Endothelial cell of umbilical vein (primary cell): ENCODE data around the gene MEOX1. TPM values are rescaled to one million over a fixed set of nuclear protein-coding genes. Genes with fewer than 3 reads are reported as not detected.

ENCODE experiments used
- BruUV-seq: library from RNA; stranded (reverse); fragments of 400-500 nt; replicated peaks from 2 replicates; lab custom pipeline; 2021; lab: Mats Ljungman, UMichigan
- CTCF ChIA-PET: fragments of 300-600, 350-600 bp; sonication (Branson Sonifier 250); formaldehyde crosslinking; loops from one replicate; lab custom pipeline; 2021; ENCODE audit warnings: antibody characterized with exemption, inconsistent platforms; lab: Charles Lee
- POLR2A ChIA-PET: fragments of 300-600, 350-600 bp; sonication (Branson Sonifier 250); formaldehyde crosslinking; loops from one replicate; lab custom pipeline; 2021; ENCODE audit warnings: antibody characterized with exemption, inconsistent platforms; lab: Charles Lee
- DNase-seq: peaks from one replicate; pipeline ENCODE4 v3.0.0-alpha.2; 2011; ENCODE audit warnings: low read depth, low spot score
- FAIRE-seq: peaks from 2 replicates; lab custom pipeline; 2011; peaks lifted over from hg19 to GRCh38; lab: Jason Lieb, UNC
- H2AFZ ChIP-seq: 2 replicates; pipeline ENCODE4 v1.6.0; 2012; ENCODE audit warnings: low read depth, low read length, control low read depth, inconsistent platforms
- H3K27ac ChIP-seq: 2 replicates; pipeline ENCODE4 v1.5.1; 2011; ENCODE audit warnings: low read depth, mild to moderate bottlenecking, control low read depth, low read length, moderate library complexity; ENCODE audit not compliant: insufficient read depth
- H3K27me3 ChIP-seq, 2 experiments: 2 replicates each; pipeline versions ENCODE4 v1.6.0 to v1.6.1; 2011; ENCODE audit warnings: low read length in 2 of 2, mixed read lengths in 1 of 2; ENCODE audit not compliant: control insufficient read depth in 2 of 2, insufficient read depth in 2 of 2
- H3K36me3 ChIP-seq, 2 experiments: 2 replicates in 1 of 2; 3 replicates in 1 of 2; pipeline ENCODE4 v1.5.1; 2011; ENCODE audit warnings: low read length in 2 of 2, mild to moderate bottlenecking in 1 of 2, moderate library complexity in 1 of 2; ENCODE audit not compliant: control insufficient read depth in 2 of 2, insufficient read depth in 2 of 2; ENCODE audit errors: extremely low read depth in 1 of 2
- H3K4me1 ChIP-seq: 3 replicates; pipeline ENCODE4 v1.5.1; 2011; ENCODE audit warnings: mild to moderate bottlenecking, low read length; ENCODE audit not compliant: control insufficient read depth, insufficient read depth; ENCODE audit errors: extremely low read depth
- H3K4me2 ChIP-seq: 2 replicates; pipeline ENCODE4 v1.6.1; 2011; ENCODE audit warnings: low read length, control low read depth, mixed read lengths; ENCODE audit not compliant: insufficient read depth
- H3K4me3 ChIP-seq, 3 experiments: fragments of 200-600 bp in 1 of 3; sonication (generic), shearing (Covaris generic) in 1 of 3; replicated peaks in 1 of 3; 2 replicates each; pipeline ENCODE4 v1.5.1; 2011 to 2016; ENCODE audit warnings: control low read depth in 3 of 3, low read length in 3 of 3, mild to moderate bottlenecking in 2 of 3, inconsistent platforms in 1 of 3, low read depth in 1 of 3, moderate library complexity in 1 of 3; ENCODE audit not compliant: insufficient read depth in 1 of 3
- H3K79me2 ChIP-seq: 2 replicates; pipeline ENCODE4 v1.6.0; 2012; ENCODE audit warnings: low read length, inconsistent platforms; ENCODE audit not compliant: control insufficient read depth, insufficient read depth
- H3K9ac ChIP-seq: replicated peaks from 2 replicates; pipeline ENCODE3; 2011; ENCODE audit warnings: low read length, control low read depth; ENCODE audit not compliant: insufficient read depth; ENCODE audit errors: extremely low read depth
- H3K9me1 ChIP-seq: replicated peaks from 3 replicates; pipeline ENCODE4 v1.6.0; 2011; ENCODE audit warnings: mild to moderate bottlenecking, low read length; ENCODE audit not compliant: control insufficient read depth, insufficient read depth; ENCODE audit errors: extremely low read depth
- H3K9me3 ChIP-seq: replicated peaks from 2 replicates; pipeline ENCODE4 v1.5.1; 2012; ENCODE audit warnings: low read length, inconsistent platforms; ENCODE audit not compliant: control insufficient read depth, insufficient read depth
- H4K20me1 ChIP-seq: replicated peaks from 2 replicates; pipeline ENCODE3; 2011; ENCODE audit warnings: mild to moderate bottlenecking, low read length; ENCODE audit not compliant: control insufficient read depth, insufficient read depth; ENCODE audit errors: extremely low read depth
- EZH2 ChIP-seq: IDR thresholded peaks from 2 replicates; pipeline ENCODE4 v1.6.1; 2012; ENCODE audit warnings: borderline replicate concordance, low read depth, mild to moderate bottlenecking, moderate library complexity, low read length, inconsistent platforms; ENCODE audit not compliant: severe bottlenecking
- FOS ChIP-seq: IDR thresholded peaks from 2 replicates; pipeline ENCODE4 v1.6.1; 2011; ENCODE audit warnings: mild to moderate bottlenecking, low read length, moderate library complexity, borderline replicate concordance; ENCODE audit not compliant: insufficient read depth
- GATA2 ChIP-seq: IDR thresholded peaks from 2 replicates; pipeline ENCODE4 v1.7.0; 2011; ENCODE audit warnings: low read depth, mild to moderate bottlenecking, moderate library complexity, mixed read lengths, low read length; ENCODE audit not compliant: insufficient read length, insufficient read depth
- JUN ChIP-seq: IDR thresholded peaks from 2 replicates; pipeline ENCODE4 v1.6.1; 2011; ENCODE audit warnings: borderline replicate concordance, low read depth; ENCODE audit not compliant: insufficient read length, insufficient read depth
- MYC ChIP-seq: IDR thresholded peaks from one replicate; pipeline ENCODE4 v1.6.1; 2011; ENCODE audit warnings: mild to moderate bottlenecking, low read depth, low read length
- POLR2A ChIP-seq: IDR thresholded peaks from 2 replicates; pipeline ENCODE4 v1.6.1; 2012; ENCODE audit warnings: low read depth, mild to moderate bottlenecking, control low read depth, low read length
- POLR2AphosphoS5 ChIP-seq: IDR thresholded peaks from 2 replicates; pipeline ENCODE4 v1.6.1; 2012; ENCODE audit warnings: low read depth, mild to moderate bottlenecking, control low read depth, low read length, moderate library complexity; ENCODE audit not compliant: insufficient read depth
- dilution Hi-C: fragments of 300-500 bp; cut with MboI; formaldehyde crosslinking; loops from one replicate; pipeline ENCODE4 v1.15.0; 2019; ENCODE audit warnings: low sequenced_read_pairs; ENCODE audit not compliant: extremely low pct_ligation_motif_present
- intact Hi-C: fragments of 100-400 bp; cut with micrococcal nuclease; formaldehyde crosslinking; loops from one replicate; pipeline ENCODE4 v1.10.0; 2022
- polyA plus RNA-seq, 4 experiments: library from polyadenylated mRNA; depleted of rRNA in 3 of 4; stranded (reverse) in 3 of 4; unstranded in 1 of 4; fragments of >200 nt; gene quantifications; 2 replicates each; pipeline versions ENCODE4 v1.2.1 to v1.2.3, GENCODE V29; 2011 to 2012; ENCODE audit warnings: missing spikeins in 1 of 4
- total RNA-seq: library from RNA; stranded (reverse); gene quantifications from 2 replicates; pipeline ENCODE4 v1.2.3, GENCODE V29; 2021
- TF ChIP-seq, protein P1 (sequence below), 2 donors: IDR thresholded peaks; 1 replicate in 1 of 2; 2 replicates in 1 of 2; pipeline ENCODE4 v1.5.1; 2011; ENCODE audit warnings: low read length in 2 of 2, mild to moderate bottlenecking in 2 of 2, moderate library complexity in 2 of 2, control low read depth in 1 of 2, inconsistent platforms in 1 of 2, low read depth in 1 of 2; ENCODE audit not compliant: insufficient read depth in 1 of 2; ENCODE audit errors: extremely low read depth in 1 of 2
- TF ChIP-seq, protein P2 (sequence below): IDR thresholded peaks from 2 replicates; pipeline ENCODE4 v1.6.1; 2011; ENCODE audit not compliant: insufficient read depth, insufficient read length

MEOX1 gene
- total and polyA plus RNA-seq, 2 donors (not counting 3 experiments of a cell fraction or from before 2014, with no cell fraction given) = 0.06 TPM; not detected in 1

GRCh38 chr17:43634591-43635125 lies 27.1 kb downstream of the MEOX1 start:
- no peak for DNase-seq

More at GRCh38 chr17:43634591-43635125, 27.1 kb downstream of the MEOX1 start:
- H4K20me1 ChIP-seq = no peaks in the 10 kb centered on the region
- no peaks in the 10 kb centered on the region for H3K36me3 ChIP-seq
- FAIRE-seq = no peak
- ChIA-PET CTCF (interaction anchor here (0.8 to 4.5 kb wide), 5 partner anchors 8 to 58 kb away, joined by 3 to 16 read pairs (median 5); no protein-coding TSS in a partner anchor), POLR2A (no interaction called here)
- H3K27me3 ChIP-seq = no peaks in the 10 kb centered on the region
- H2AFZ ChIP-seq = no peak overlapping the region
- no TSS peak for BruUV-seq
- no peak overlapping the region for H3K9ac ChIP-seq
- TF ChIP-seq JUN = no peak
- TF ChIP-seq, protein P1, sequence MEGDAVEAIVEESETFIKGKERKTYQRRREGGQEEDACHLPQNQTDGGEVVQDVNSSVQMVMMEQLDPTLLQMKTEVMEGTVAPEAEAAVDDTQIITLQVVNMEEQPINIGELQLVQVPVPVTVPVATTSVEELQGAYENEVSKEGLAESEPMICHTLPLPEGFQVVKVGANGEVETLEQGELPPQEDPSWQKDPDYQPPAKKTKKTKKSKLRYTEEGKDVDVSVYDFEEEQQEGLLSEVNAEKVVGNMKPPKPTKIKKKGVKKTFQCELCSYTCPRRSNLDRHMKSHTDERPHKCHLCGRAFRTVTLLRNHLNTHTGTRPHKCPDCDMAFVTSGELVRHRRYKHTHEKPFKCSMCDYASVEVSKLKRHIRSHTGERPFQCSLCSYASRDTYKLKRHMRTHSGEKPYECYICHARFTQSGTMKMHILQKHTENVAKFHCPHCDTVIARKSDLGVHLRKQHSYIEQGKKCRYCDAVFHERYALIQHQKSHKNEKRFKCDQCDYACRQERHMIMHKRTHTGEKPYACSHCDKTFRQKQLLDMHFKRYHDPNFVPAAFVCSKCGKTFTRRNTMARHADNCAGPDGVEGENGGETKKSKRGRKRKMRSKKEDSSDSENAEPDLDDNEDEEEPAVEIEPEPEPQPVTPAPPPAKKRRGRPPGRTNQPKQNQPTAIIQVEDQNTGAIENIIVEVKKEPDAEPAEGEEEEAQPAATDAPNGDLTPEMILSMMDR (IDR thresholded peaks at IDR 0.05; ENCODE audit: extremely low read depth in 1 of 2, insufficient read depth in 1 of 2, low read depth in 1 of 2, low read length in 2 of 2) = no peak
- TF ChIP-seq POLR2A = no peak
- no peak for TF ChIP-seq GATA2
- TF ChIP-seq MYC = no peak
- TF ChIP-seq, protein P2, sequence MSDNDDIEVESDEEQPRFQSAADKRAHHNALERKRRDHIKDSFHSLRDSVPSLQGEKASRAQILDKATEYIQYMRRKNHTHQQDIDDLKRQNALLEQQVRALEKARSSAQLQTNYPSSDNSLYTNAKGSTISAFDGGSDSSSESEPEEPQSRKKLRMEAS = no peak
- TF ChIP-seq EZH2 = no peak
- TF ChIP-seq FOS = no peak
- no peak for TF ChIP-seq POLR2AphosphoS5
- no peaks in the 10 kb centered on the region for H3K9me3 ChIP-seq
- H3K4me2 ChIP-seq = no peak overlapping the region
- no peak overlapping the region for H3K4me3 ChIP-seq
- intact Hi-C loops = no loop called here
- H3K4me1 ChIP-seq = peaks cover 8% of the 10 kb centered on the region
- dilution Hi-C loops = no loop called here
- H3K9me1 ChIP-seq = no peaks in the 10 kb centered on the region
- H3K27ac ChIP-seq = no peak overlapping the region
- no peaks in the 10 kb centered on the region for H3K79me2 ChIP-seq
